ENCODE data around the gene TBC1D22B. TPM values are rescaled to one million over a fixed set of nuclear protein-coding genes. Genes with fewer than 3 reads are reported as not detected.

TBC1D22B gene
- total RNA-seq, 1 experiment from 2014 or later: 12.9 TPM

DNA sequence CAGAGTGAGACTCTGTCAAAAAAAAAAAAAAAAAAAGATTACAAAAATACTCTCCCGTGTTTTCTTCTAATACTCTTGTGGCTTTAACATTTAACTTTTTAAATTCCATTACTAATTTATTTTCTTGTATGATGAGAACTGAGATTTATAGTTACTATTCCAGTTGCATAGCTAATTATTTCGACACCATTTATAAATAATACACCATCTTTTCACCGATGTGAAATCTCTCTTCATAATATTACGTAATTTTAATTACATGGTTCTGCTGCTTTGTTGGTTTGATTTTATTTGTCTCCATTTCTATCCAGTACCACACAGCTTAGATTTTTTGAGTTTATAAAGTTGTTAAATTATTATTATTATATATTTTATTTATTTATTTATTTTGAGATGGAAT lies 42.4 kb downstream of the TBC1D22B start:
- no peaks in the 10 kb centered on the region for H3K9me3 Mint-ChIP-seq

More for the DNA sequence above, 42.4 kb downstream of the TBC1D22B start:
- Histone ChIP-seq H2BK15ac (ENCODE audit: low read depth, low read length) (no peak overlapping the region), H2BK120ac (ENCODE audit: low read depth, low read length, poor library complexity, severe bottlenecking) (no peak overlapping the region), H4K5ac (ENCODE audit: insufficient read length, low read depth, low read length) (no peak overlapping the region), H3K9me3 (ENCODE audit: control insufficient read depth, low read depth, low read length) (no peaks in the 10 kb centered on the region), H2AK5ac (ENCODE audit: insufficient read length, low read length) (no peak overlapping the region), H3K9ac (ENCODE audit: extremely low read depth, insufficient read length, low read length) (no peak overlapping the region), H3K14ac (ENCODE audit: insufficient read depth, low read length) (no peak overlapping the region), H4K91ac (ENCODE audit: insufficient read length, low read depth, low read length) (no peak overlapping the region), H3K56ac (ENCODE audit: insufficient read length, low read depth, low read length) (no peak overlapping the region), H3K79me2 (ENCODE audit: insufficient read depth, low read length) (no peaks in the 10 kb centered on the region), H3K4me2 (ENCODE audit: insufficient read depth, insufficient read length, low read length) (no peak overlapping the region), H3K23ac (ENCODE audit: insufficient read length, low read depth, low read length) (no peak overlapping the region), H3K23me2 (ENCODE audit: insufficient read length, low read depth, low read length, poor library complexity, severe bottlenecking) (no peaks in the 10 kb centered on the region), H3K27ac (ENCODE audit: insufficient read length, low read depth, low read length) (no peak overlapping the region), H3K4me1 (ENCODE audit: insufficient read depth, low read length) (no peaks in the 10 kb centered on the region), H4K20me1 (ENCODE audit: control insufficient read depth, insufficient read depth, insufficient read length) (no peaks in the 10 kb centered on the region), H3K79me1 (ENCODE audit: insufficient read depth, low read depth, low read length, poor library complexity, severe bottlenecking) (no peaks in the 10 kb centered on the region), H2BK5ac (ENCODE audit: insufficient read length, low read length) (no peak overlapping the region), H3K27me3 (ENCODE audit: insufficient read depth, low read length) (no peaks in the 10 kb centered on the region), H3T11ph (ENCODE audit: low read length) (no peak overlapping the region), H4K8ac (replicated peaks; ENCODE audit: insufficient read length, low read depth, low read length) (no peak overlapping the region), H2BK20ac (ENCODE audit: low read depth, low read length, poor library complexity, severe bottlenecking) (no peak overlapping the region), H3K4ac (ENCODE audit: low read depth, low read length) (no peak overlapping the region), H3K18ac (ENCODE audit: insufficient read length, low read depth, low read length) (no peak overlapping the region), H2AFZ (ENCODE audit: low read length) (no peak overlapping the region), H2BK12ac (ENCODE audit: insufficient read length, low read depth, low read length) (no peak overlapping the region)
- Mint-ChIP-seq H3K27ac (no peak overlapping the region), H3K4me3 (no peak overlapping the region), H3K4me1 (no peaks in the 10 kb centered on the region), H3K27me3 (ENCODE audit: low read depth) (no peaks in the 10 kb centered on the region), H3K36me3 (ENCODE audit: insufficient read depth in 1 of 3, low read depth in 3 of 3) (peaks cover 19 to 35% (median 35%) of the 10 kb centered on the region in 3 experiments)
- no peak for DNase-seq
- TF ChIP-seq CTCF (conservative IDR thresholded peaks at IDR 0.05): no peak
- WGBS (ENCODE audit: extremely low coverage, insufficient read length, low lambda C conversion rate): 100% methylated on average over 3 of the region's 4 CpGs
